ENCODE data around the gene POLE3.

GRCh38 chr9:113369855-113370140, 40.7 kb downstream of the POLE3 start:
- TF ChIP-seq CTCF (conservative IDR thresholded peaks at IDR 0.05; ENCODE audit: low read length) (no peak), EZH2phosphoT487 (IDR thresholded peaks at IDR 0.05; ENCODE audit: borderline replicate concordance, low read depth, low read length) (no peak)
